ENCODE results near the gene EEIG2.

EEIG2 gene

DNA sequence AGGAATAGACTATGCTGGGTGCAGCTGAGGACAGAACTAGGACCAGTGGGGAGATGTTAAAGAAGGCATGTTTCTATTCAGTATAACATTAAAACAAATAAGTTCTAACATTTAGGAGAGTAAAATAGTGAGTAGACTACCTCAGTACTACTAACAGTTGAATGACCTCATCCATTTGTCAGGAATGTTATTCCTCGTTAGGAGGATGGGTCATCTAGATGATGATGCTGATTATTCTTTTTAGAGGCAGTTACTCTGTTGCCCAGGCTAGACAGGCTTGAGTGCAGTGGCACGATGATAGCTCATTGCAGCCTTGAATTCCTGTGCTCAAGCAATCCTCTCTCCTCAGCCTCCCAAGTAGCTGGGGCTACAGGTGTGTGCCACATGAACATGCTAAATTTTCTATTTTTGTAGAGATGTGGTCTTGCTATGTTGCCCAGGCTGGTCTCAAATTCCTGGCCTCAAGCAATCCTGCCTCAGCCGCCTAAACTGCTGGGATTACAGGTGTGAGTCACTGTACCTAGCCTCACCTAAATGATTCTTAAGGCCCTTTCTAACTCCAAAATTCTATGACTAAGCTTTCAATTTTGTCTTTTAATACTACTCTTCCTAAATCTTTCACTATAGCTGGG, 9.3 kb downstream of the EEIG2 start:
- Histone ChIP-seq H4K20me1 (ENCODE audit: insufficient read depth, low read length) (no peaks in the 10 kb centered on the region), H2AFZ (ENCODE audit: low read length) (no peak overlapping the region), H3K27me3 (replicated peaks; ENCODE audit: insufficient read depth, low read length) (no peaks in the 10 kb centered on the region), H3K9ac (ENCODE audit: low read length) (no peak overlapping the region), H3K4me3 (ENCODE audit: low read length) (no peak overlapping the region), H3K4me2 (ENCODE audit: low read depth, low read length) (no peak overlapping the region), H3K9me3 (replicated peaks; ENCODE audit: insufficient read depth, low read length) (no peaks in the 10 kb centered on the region), H3K4me1 (ENCODE audit: low read length) (peaks cover 4% of the 10 kb centered on the region), H3K27ac (ENCODE audit: low read length) (no peak overlapping the region), H3F3A (ENCODE audit: insufficient read depth, low read length) (no peaks in the 10 kb centered on the region), H3K36me3 (replicated peaks; ENCODE audit: insufficient read depth, low read length) (no peaks in the 10 kb centered on the region), H3K9me2 (replicated peaks; ENCODE audit: insufficient read depth, low read length) (no peaks in the 10 kb centered on the region), H3K79me2 (ENCODE audit: low read length) (no peaks in the 10 kb centered on the region)
- TF ChIP-seq EZH2phosphoT487 (IDR thresholded peaks at IDR 0.05; ENCODE audit: low read length), result no peak
- TF ChIP-seq CTCF (IDR thresholded peaks at IDR 0.05; ENCODE audit: low read length), result no peak
- no peak for TF ChIP-seq EZH2 (optimal IDR thresholded peaks at IDR 0.05; ENCODE audit: low read depth, low read length)
- DNase-seq, result no peak

DNA sequence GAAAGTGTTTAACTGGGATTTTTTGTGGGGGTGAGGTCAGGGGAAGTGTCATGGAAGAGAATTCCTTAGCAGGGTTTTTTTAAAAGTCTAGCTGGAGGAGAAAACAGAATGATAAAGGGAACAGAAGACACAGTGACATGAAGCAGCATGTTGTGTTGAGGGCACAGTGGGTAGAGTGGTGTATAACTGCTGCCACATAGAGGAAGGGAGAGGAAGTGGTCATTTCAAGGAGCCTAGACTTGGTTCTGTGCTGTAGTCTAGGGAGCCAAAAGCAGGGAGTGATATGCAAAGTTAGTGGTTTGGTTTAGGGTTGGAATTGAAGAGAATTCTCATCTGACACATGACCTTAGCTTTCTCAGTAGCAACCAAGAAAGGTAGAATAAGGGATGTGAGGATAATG, 10.2 kb downstream of the EEIG2 start:
- H3K27me3 ChIP-seq (replicated peaks; ENCODE audit: insufficient read depth, low read length), result no peaks in the 10 kb centered on the region
- no peaks in the 10 kb centered on the region for H3F3A ChIP-seq (ENCODE audit: insufficient read depth, low read length)
- no peaks in the 10 kb centered on the region for H4K20me1 ChIP-seq (ENCODE audit: insufficient read depth, low read length)
- peaks cover 4% of the 10 kb centered on the region for H3K4me1 ChIP-seq (ENCODE audit: low read length)
- H3K9me2 ChIP-seq (replicated peaks; ENCODE audit: insufficient read depth, low read length), result no peaks in the 10 kb centered on the region
- no peaks in the 10 kb centered on the region for H3K36me3 ChIP-seq (replicated peaks; ENCODE audit: insufficient read depth, low read length)
- no peak overlapping the region for H3K27ac ChIP-seq (ENCODE audit: low read length)
- peak; percentile 40 for DNase-seq
- no peak overlapping the region for H3K4me2 ChIP-seq (ENCODE audit: low read depth, low read length)
- no peak overlapping the region for H3K4me3 ChIP-seq (ENCODE audit: low read length)
- H3K9me3 ChIP-seq (replicated peaks; ENCODE audit: insufficient read depth, low read length), result no peaks in the 10 kb centered on the region
- no peak for TF ChIP-seq EZH2phosphoT487 (IDR thresholded peaks at IDR 0.05; ENCODE audit: low read length)
- peak; percentile 48 for TF ChIP-seq CTCF (IDR thresholded peaks at IDR 0.05; ENCODE audit: low read length)
- H3K79me2 ChIP-seq (ENCODE audit: low read length), result no peaks in the 10 kb centered on the region
- no peak overlapping the region for H2AFZ ChIP-seq (ENCODE audit: low read length)
- no peak overlapping the region for H3K9ac ChIP-seq (ENCODE audit: low read length)

DNA sequence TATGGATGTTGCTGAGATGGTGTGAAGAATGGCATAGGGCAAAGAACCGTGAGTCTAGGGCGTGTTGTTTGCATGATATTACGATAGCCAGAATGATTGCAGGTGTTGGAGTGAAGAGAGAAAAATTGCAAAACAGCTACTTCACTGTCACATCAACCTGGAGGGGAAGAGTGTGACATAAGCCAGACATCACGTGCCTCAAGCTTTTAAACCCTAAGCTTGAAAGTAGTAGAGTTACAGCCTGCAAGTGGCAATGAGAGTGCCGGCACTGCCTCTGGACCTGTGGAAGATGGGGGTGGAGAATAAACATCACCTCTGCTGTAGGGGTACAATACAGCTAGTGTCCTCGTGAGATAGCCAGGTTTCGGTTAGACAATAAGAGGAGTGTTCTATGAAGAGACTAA, 11.1 kb downstream of the EEIG2 start:
- Histone ChIP-seq H2AFZ (ENCODE audit: low read length) (no peak overlapping the region), H3K36me3 (replicated peaks; ENCODE audit: insufficient read depth, low read length) (no peaks in the 10 kb centered on the region), H3K9ac (ENCODE audit: low read length) (no peak overlapping the region), H3K4me1 (ENCODE audit: low read length) (peaks cover 4% of the 10 kb centered on the region), H3K4me3 (ENCODE audit: low read length) (no peak overlapping the region), H3F3A (ENCODE audit: insufficient read depth, low read length) (no peaks in the 10 kb centered on the region), H4K20me1 (ENCODE audit: insufficient read depth, low read length) (no peaks in the 10 kb centered on the region), H3K27ac (ENCODE audit: low read length) (no peak overlapping the region), H3K79me2 (ENCODE audit: low read length) (no peaks in the 10 kb centered on the region), H3K9me2 (replicated peaks; ENCODE audit: insufficient read depth, low read length) (no peaks in the 10 kb centered on the region), H3K27me3 (replicated peaks; ENCODE audit: insufficient read depth, low read length) (no peaks in the 10 kb centered on the region), H3K9me3 (replicated peaks; ENCODE audit: insufficient read depth, low read length) (no peaks in the 10 kb centered on the region), H3K4me2 (ENCODE audit: low read depth, low read length) (no peak overlapping the region)
- TF ChIP-seq EZH2 (optimal IDR thresholded peaks at IDR 0.05; ENCODE audit: low read depth, low read length), result no peak
- TF ChIP-seq CTCF (IDR thresholded peaks at IDR 0.05; ENCODE audit: low read length), result no peak
- no peak for TF ChIP-seq EZH2phosphoT487 (IDR thresholded peaks at IDR 0.05; ENCODE audit: low read length)
- DNase-seq, result no peak

All from MM.1S (cell line).